HG03280 (cell line): Measurements from ENCODE around the gene KCNAB1.
"Not testable (repeated sequence)": the region's sequence is repeated elsewhere in the genome, so short reads cannot be mapped to it uniquely, and the experiment has no call there.

Experiments used
- ATAC-seq: cut with Tn5 transposase; IDR thresholded peaks from one replicate; pipeline ENCODE4 v1.9.1; 2021; ENCODE audit warnings: mild to moderate bottlenecking, moderate library complexity; ENCODE audit not compliant: unreplicated experiment

KCNAB1 gene

DNA sequence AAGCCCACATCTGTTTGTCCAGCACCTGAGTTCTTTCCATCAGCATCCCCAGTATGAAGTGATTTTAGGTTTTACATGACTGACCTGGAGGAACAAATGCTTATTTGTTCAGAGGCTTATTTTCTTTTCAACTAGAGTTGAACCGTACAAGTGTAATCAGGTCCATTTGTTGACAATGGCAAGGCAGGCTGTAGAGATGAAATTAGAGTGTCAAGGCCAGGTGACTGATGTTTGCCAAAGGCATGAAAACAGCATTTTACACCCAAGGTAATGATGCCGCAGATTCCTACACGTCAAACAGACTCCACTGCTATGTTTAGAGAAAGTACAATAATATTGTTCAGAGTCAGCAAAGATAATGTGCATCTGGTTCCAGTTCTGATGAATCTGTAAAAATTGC, 96.5 kb downstream of the KCNAB1 start:
- ATAC-seq: no peak

DNA sequence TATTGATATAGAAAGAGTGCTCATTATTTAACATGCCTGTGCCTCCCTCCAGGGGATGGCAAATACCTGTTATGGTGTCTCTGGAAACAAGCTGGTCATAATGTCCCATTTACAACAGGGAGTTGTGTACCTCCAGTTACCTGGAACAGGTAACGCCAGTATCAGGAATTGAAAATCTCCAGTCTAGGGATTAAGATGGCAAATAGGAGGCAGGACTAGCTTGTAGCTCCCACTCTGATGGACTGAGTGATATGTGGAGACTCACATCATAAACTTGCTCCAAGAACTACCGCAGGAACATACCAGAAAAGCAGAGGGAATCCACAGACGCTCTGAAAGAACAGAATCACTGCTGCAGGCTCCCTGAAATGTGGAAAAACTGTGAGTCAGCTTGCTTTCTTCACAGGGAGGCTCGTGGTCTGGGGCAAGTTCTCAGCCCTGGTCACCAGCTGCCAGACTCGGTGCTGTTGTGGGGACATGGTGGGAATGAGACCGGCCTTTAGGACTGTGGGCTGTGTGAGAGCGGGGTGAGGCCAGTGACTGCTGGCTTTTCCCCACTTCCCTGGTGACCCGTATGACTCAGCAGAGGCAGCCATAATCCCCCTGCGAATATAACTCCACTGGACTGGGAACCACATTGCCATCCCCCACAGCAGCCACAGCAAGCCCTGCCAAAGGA, 97.4 kb downstream of the KCNAB1 start:
- no peak for ATAC-seq

DNA sequence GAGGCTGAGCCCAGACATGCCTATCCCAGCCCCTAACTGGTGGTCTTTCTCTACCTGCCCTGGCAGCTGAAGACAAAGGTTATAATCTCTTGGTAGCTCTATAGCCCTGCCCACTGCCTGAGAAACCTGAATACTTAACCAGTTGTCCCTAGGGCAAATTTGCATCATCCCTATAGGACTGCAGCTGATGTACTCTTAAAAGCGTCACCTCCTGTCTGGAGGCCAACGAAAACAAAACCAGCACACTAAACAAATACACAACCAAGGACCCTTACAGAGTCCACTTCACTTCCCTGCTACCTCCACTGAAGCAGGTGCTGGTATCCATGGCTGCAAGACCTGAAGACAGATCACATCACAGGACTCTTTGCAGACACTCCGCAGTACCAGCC, 98.0 kb downstream of the KCNAB1 start:
- no peak for ATAC-seq

DNA sequence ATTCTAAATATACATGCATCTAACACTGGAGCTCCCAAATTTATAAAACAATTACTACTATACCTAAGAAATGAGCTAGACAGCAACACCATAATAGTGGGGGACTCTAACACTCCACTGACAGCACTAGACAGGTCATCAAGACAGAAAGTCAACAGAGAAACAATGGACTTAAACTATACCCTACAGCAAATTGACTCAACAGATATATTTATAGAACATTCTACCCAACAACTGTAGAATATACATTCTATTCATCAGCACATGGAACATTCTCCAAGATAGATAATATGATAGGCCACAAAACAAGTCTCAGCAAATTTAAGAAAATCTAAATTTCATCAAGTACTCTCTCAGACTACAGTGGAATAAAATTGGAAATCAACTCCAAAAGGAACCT, 102.0 kb downstream of the KCNAB1 start:
- ATAC-seq: not testable (repeated sequence)

- ATAC-seq: not testable (repeated sequence)
Observed at GRCh38 chr3:156224046-156224445, 103.7 kb downstream of the KCNAB1 start.

- ATAC-seq: no peak
Observed at GRCh38 chr3:156226676-156227420, 106.5 kb downstream of the KCNAB1 start.

GRCh38 chr3:156227704-156228103, 107.3 kb downstream of the KCNAB1 start:
- no peak for ATAC-seq

DNA sequence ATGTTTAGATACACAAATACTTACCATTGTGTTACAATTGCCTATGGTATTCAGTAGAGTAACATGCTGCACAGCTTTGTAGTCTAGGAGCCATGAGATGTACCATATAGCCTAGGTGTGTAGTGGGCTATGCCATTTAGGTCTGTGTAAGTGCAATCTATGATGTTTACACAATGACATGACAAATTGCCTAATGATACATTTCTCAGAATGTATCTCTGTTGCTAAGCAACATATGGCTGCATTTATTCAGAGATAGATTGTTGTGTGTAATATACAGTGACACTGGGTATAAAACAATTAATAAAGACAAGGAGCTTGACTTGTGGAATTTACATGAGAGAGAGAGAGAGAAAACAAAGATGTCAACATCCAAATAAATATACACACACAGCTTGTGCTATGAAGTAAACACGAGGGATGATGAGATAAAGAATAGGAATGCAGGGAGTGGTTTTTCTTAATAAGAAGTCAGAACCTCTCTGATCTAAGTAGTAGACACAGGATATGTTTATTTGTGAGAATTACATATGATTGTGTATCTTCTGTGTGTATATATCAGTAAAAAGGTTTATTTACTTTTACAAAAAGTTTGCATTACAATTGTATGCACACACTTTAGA, 110.0 kb downstream of the KCNAB1 start:
- no peak for ATAC-seq

DNA sequence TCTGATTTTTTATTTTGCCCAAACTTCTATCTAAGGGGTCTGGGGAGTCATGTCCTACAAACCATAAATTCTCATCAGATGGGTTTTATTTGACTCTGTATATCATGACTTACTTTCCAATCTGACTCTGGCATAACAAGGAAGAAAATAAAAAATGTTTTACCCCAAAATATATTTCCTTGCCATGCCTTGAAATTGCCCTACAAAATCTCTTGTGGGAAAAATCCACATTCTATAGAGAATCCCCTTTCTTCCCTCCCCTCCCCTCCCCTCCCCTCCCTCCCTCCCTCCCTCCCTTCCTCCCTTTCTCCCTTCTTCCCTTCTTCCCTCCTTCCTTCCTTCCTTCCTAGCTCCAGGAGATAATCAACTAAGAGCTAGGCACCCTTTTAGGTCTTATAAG, 110.8 kb downstream of the KCNAB1 start:
- ATAC-seq: not testable (repeated sequence)

- no peak for ATAC-seq
Observed at GRCh38 chr3:156233876-156234275, 113.5 kb downstream of the KCNAB1 start.

- ATAC-seq: no peak
Observed at GRCh38 chr3:156236556-156237260, 116.3 kb downstream of the KCNAB1 start.

DNA sequence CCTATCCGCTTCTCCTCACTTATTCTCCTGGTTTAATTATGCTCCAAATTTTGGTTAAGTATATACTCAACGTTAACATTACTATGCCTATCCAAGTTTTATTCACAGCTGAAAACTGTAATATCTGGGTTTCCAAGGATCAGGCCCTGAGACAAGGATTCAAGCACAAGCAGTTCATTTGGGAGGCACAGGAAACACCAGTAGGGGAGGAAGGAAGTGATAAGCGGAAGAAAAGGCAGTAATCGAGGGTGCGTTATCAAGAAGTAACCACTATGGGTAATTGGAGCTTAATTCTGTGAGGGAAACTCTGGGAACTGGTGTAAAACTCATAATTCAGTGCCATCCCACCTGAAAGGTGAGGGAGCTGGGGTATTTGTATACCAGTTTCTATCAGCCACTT, 120.3 kb downstream of the KCNAB1 start:
- ATAC-seq: no peak

DNA sequence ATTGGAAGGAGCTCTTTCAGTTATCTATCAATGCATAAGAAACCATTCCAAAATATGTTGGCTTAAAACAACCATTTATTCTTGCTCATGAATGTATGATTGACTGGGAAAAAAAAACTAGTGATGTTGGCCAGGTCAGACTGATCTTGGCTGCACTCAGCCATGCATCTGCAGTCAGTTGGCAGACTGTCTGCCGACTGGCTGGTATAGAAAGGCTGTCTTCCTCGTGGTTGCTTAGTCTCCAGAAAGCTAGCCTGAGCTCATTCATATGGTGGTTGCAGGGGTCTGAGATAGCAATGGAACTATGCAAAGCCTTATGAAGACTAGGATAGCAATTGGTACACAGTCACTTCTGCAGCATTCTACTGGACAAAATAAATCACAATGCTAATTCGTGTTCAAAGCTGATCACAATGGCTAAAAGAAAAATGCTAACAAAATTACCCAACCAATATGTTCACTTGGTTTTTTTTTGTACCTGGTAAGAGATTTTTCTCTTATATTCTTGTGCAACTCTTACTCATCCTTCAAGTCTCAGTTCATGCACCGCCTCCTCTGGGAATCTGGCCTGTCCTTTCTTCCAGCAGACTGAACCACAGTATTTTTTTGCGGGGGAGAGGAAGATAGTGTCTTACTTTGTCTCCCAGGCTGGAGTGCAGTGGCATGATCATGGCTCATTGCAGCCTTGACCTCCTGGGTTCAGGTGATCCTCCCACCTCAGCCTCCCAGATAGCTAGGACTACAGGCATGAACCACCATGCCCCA, 126.8 kb downstream of the KCNAB1 start:
- ATAC-seq: no peak

DNA sequence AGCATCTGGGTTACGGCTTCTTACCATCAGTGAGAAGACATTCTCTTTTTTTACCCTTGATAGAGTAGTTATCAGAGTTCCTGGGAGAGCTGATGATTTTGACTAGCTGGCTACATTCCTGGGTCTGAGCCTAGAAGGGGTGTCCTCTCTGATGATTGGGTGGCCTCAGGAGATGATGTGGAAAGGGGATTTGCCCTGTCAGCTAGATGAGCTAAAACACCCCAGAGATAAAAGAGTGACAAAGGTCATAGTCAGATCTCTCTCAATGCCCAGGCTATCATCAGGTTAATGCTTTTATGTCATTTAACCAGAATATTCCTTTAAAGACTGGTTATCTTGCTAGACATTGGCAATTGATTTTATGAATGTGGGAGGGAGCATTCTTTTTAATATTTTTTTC, 130.2 kb downstream of the KCNAB1 start:
- no peak for ATAC-seq

DNA sequence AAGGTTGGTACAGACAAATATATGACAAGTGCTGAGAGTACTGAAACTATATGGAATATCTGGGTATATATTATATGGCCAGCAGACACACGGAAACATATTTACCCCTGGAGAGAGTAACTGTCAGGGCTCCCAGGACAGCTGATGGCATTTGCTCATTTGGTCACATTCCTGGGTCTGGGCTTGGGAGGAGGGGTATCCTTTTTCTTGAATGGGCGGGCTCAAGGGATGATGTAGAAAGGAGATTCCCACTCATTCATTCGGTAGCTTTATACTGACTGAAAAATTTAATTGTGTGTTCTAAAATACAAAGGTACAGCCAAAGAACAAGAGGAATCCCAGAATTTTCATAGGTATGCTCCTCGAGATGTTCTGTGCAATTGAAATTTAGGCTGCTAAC, 131.0 kb downstream of the KCNAB1 start:
- ATAC-seq: no peak

GRCh38 chr3:156252656-156253055, 132.3 kb downstream of the KCNAB1 start:
- no peak for ATAC-seq

DNA sequence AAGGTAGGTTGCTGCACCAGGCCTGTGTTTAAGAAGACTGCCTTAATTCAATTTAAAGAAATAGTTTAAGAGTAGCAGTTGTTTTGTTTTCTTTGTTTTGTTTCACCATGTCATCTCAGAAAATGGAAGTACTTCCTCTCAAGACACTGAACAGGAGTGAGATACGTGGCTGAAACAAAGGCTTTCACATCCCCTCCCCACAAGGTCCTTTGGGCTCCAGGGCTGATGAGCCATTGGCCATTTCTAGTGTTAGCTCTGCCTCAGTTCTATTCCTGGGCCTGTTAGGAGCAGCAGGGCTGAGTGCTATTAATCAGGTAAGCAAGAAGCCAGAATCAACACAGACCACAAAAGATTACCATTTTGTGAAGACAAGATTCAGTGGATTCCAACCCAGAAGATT, 132.8 kb downstream of the KCNAB1 start:
- ATAC-seq: peak; percentile 74

DNA sequence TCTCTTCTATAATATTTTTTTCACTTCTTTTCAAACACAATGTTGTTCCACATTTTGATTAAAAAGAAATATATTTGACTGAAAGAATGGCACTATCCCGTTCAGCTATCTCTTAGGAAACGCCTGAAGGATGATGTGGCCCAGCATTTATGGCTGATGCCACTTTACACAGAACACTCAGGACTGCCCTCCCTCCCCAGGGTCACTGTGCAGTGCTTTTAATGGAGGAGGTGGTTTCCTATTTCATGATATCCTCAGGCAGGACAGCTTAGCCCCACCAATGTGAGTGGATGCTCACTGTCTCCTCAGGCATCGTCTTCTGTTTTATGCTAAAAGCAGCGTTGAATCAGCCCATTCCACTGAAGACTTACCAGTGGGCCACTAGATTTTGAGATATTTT, 135.9 kb downstream of the KCNAB1 start:
- no peak for ATAC-seq

- ATAC-seq: no peak
Observed at GRCh38 chr3:156256945-156257344, 136.6 kb downstream of the KCNAB1 start.

- ATAC-seq: no peak
Observed at GRCh38 chr3:156258301-156258700, 137.9 kb downstream of the KCNAB1 start.

DNA sequence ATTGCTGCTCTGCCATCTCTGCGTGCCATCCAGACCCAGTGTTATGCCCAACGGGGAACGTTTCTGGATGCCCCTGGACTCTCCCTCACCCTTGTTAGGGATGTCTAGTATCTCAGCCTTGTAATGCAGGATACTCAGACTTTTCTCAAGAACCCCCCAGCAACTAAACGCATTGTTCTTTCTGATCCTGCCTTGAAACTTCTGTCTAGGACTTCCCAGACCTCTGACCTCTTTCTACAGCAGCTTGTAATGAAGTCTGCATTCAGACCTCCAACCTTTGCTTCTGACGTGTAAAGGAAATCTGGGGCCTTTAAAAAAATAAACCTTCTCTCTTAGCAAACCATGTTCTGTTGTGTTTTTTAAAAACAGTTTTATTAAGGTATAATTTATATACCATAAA, 139.5 kb downstream of the KCNAB1 start:
- no peak for ATAC-seq
